ENCODE results near the gene CTCF. TPM values are rescaled to one million over a fixed set of nuclear protein-coding genes. Genes with fewer than 3 reads are reported as not detected.

The CTCF gene
- total RNA-seq, 3 donors from 2014 or later (not counting 1 experiment from before 2014, with no cell fraction given), result 61.4 to 76.7 (median 63.6) TPM

GRCh38 chr16:67521095-67521804 lies 41.1 kb upstream of the CTCF start:
- H3K36me3 ChIP-seq (ENCODE audit: control insufficient read depth, insufficient read depth, low read length), result no peaks in the 10 kb centered on the region
- H3K4me3 Mint-ChIP-seq, result peak overlapping the region; percentile 93
- 0% methylated on average over 22 of the region's 25 CpGs for WGBS (ENCODE audit: insufficient coverage)
- H3K9me3 ChIP-seq (ENCODE audit: control insufficient read depth, insufficient read depth, low read length), result no peaks in the 10 kb centered on the region
- H3K27ac ChIP-seq (ENCODE audit: low read length), result peak overlapping the region; percentile 95
- TF ChIP-seq CTCF (IDR thresholded peaks at IDR 0.05), result peak; percentile 98
- H3K4me3 ChIP-seq (ENCODE audit: low read length), result peak overlapping the region; percentile 50
- peaks cover 34% of the 10 kb centered on the region for H3K4me1 ChIP-seq (ENCODE audit: control insufficient read depth, insufficient read depth, low read length)
- peaks cover 21 to 31% of the 10 kb centered on the region in 2 donors for H3K4me1 Mint-ChIP-seq
- intact Hi-C loops (cut with micrococcal nuclease), result loop anchor here (1.0 to 10.0 kb wide), 7 partner anchors 18 to 519 kb away; partner anchors contain the start of genes AGRP, ATP6V0D1, CTCF and RANBP10
- peak; percentile 97 to 99 for DNase-seq
- no peaks in the 10 kb centered on the region for H3K9me3 Mint-ChIP-seq
- no peaks in the 10 kb centered on the region for H3K27me3 Mint-ChIP-seq (ENCODE audit: low read depth in 2 of 2)
- H3K27me3 ChIP-seq (ENCODE audit: control insufficient read depth, insufficient read depth, low read length), result no peaks in the 10 kb centered on the region
- H3K27ac Mint-ChIP-seq, result peak overlapping the region; percentile 99
- peak; percentile 90 to 97 (median 91) for ATAC-seq
- H3K36me3 Mint-ChIP-seq, result no peaks in the 10 kb centered on the region

GRCh38 chr16:67525176-67525860 lies 37.0 kb upstream of the CTCF start:
- no peaks in the 10 kb centered on the region for H3K36me3 Mint-ChIP-seq
- DNase-seq (no peak), ATAC-seq (no peak)
- Histone ChIP-seq H3K9me3 (ENCODE audit: control insufficient read depth, insufficient read depth, low read length) (no peaks in the 10 kb centered on the region), H3K36me3 (ENCODE audit: control insufficient read depth, insufficient read depth, low read length) (no peaks in the 10 kb centered on the region), H3K4me1 (ENCODE audit: control insufficient read depth, insufficient read depth, low read length) (peaks cover 32% of the 10 kb centered on the region), H3K4me3 (ENCODE audit: low read length) (no peak overlapping the region), H3K27ac (ENCODE audit: low read length) (no peak overlapping the region), H3K27me3 (ENCODE audit: control insufficient read depth, insufficient read depth, low read length) (no peaks in the 10 kb centered on the region)
- WGBS (ENCODE audit: insufficient coverage), result 75% methylated on average over 11 of the region's 11 CpGs
- intact Hi-C loops (cut with micrococcal nuclease), result loop anchor here (5.0 to 10.0 kb wide), 2 partner anchors 33 to 279 kb away; partner anchors contain the start of genes RANBP10 and TSNAXIP1
- no peak overlapping the region for H3K4me3 Mint-ChIP-seq
- H3K27me3 Mint-ChIP-seq (ENCODE audit: low read depth in 2 of 2), result peaks cover 0 to 3% of the 10 kb centered on the region in 2 donors
- H3K9me3 Mint-ChIP-seq, result no peaks in the 10 kb centered on the region
- peaks cover 16 to 25% of the 10 kb centered on the region in 2 donors for H3K4me1 Mint-ChIP-seq
- TF ChIP-seq CTCF (IDR thresholded peaks at IDR 0.05), result no peak
- H3K27ac Mint-ChIP-seq, result peak overlapping the region in 1 of 2 donors; percentile 50

- Mint-ChIP-seq H3K27me3 (ENCODE audit: low read depth in 2 of 2) (peaks cover 0 to 9% of the 10 kb centered on the region in 2 donors), H3K36me3 (no peaks in the 10 kb centered on the region), H3K4me1 (peaks cover 20 to 27% of the 10 kb centered on the region in 2 donors), H3K27ac (peak overlapping the region; percentile 27 to 60), H3K4me3 (peak overlapping the region; percentile 74), H3K9me3 (no peaks in the 10 kb centered on the region)
- no peak for ATAC-seq
- Histone ChIP-seq H3K9me3 (ENCODE audit: control insufficient read depth, insufficient read depth, low read length) (no peaks in the 10 kb centered on the region), H3K4me3 (ENCODE audit: low read length) (no peak overlapping the region), H3K4me1 (ENCODE audit: control insufficient read depth, insufficient read depth, low read length) (peaks cover 36% of the 10 kb centered on the region), H3K27ac (ENCODE audit: low read length) (no peak overlapping the region), H3K27me3 (ENCODE audit: control insufficient read depth, insufficient read depth, low read length) (no peaks in the 10 kb centered on the region), H3K36me3 (ENCODE audit: control insufficient read depth, insufficient read depth, low read length) (no peaks in the 10 kb centered on the region)
- 90% methylated on average over 3 of the region's 3 CpGs for WGBS (ENCODE audit: insufficient coverage)
- intact Hi-C loops (cut with micrococcal nuclease), result loop anchor here (5.0 to 10.0 kb wide), 2 partner anchors 34 to 279 kb away; partner anchors contain the start of genes RANBP10 and TSNAXIP1
- TF ChIP-seq CTCF (IDR thresholded peaks at IDR 0.05), result no peak
- DNase-seq, result no peak
Observed at GRCh38 chr16:67526149-67526791, 36.1 kb upstream of the CTCF start.
